Peyer's patch (tissue), 4 donors: Measurements from ENCODE around the gene LONP2.

ENCODE experiments used
- POLR2A ChIP-seq, 2 donors: fragments of 450-650 bp; IDR thresholded peaks; one replicate each; pipeline ENCODE4 v1.5.1; 2017; ENCODE audit warnings: antibody characterized with exemption in 2 of 2, mild to moderate bottlenecking in 2 of 2, moderate library complexity in 2 of 2
- TF ChIP-seq, protein P1 (sequence below), 6 experiments: fragments of 450-650 bp in 4 of 6; fragments of 200-600 bp in 2 of 6; sonication (generic) in 1 of 6; IDR thresholded peaks; one replicate each; pipeline ENCODE4 v1.5.1; 2017 to 2019; ENCODE audit warnings: antibody characterized with exemption in 6 of 6, mild to moderate bottlenecking in 3 of 6, moderate library complexity in 1 of 6

DNA sequence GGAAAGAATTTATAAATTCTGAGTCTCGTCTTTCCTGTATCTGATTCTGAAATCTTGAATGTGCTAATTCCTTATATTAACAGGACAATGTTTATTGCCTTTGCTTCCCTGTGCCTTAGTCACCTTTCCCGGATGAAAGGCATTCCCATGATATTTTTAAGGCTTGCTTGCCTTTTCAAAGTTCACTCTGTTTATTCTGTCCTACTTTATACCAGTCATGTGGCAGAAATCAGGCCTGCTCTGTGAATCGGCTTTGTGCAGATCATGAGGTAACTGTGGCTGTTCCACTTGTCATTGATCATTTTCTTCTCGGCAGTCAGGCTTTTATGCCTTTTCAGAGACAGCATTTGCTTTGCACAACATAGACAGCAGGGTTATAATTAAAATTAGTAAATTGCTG lies 32.0 kb downstream of the LONP2 start:
- TF ChIP-seq POLR2A (IDR thresholded peaks at IDR 0.05), result no peak
- TF ChIP-seq, protein P1, sequence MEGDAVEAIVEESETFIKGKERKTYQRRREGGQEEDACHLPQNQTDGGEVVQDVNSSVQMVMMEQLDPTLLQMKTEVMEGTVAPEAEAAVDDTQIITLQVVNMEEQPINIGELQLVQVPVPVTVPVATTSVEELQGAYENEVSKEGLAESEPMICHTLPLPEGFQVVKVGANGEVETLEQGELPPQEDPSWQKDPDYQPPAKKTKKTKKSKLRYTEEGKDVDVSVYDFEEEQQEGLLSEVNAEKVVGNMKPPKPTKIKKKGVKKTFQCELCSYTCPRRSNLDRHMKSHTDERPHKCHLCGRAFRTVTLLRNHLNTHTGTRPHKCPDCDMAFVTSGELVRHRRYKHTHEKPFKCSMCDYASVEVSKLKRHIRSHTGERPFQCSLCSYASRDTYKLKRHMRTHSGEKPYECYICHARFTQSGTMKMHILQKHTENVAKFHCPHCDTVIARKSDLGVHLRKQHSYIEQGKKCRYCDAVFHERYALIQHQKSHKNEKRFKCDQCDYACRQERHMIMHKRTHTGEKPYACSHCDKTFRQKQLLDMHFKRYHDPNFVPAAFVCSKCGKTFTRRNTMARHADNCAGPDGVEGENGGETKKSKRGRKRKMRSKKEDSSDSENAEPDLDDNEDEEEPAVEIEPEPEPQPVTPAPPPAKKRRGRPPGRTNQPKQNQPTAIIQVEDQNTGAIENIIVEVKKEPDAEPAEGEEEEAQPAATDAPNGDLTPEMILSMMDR (IDR thresholded peaks at IDR 0.05), result no peak
